Peyer's patch (tissue), 4 donors: ENCODE measurements around the gene KCNJ3. TPM values are rescaled to one million over a fixed set of nuclear protein-coding genes. Genes with fewer than 3 reads are reported as not detected.

Experiments used
- DNase-seq, 3 donors: peaks; one replicate each; pipeline ENCODE4 v3.0.0-alpha.2; 2017 to 2019
- H3K27ac ChIP-seq, 4 donors: fragments of 200-600 bp; sonication (generic); one replicate each; pipeline ENCODE4 v1.5.1; 2016 to 2019
- H3K27me3 ChIP-seq, 2 donors: fragments of 200-600 bp; sonication (generic); one replicate each; pipeline ENCODE4 v1.5.1; 2019
- H3K36me3 ChIP-seq, 3 donors: fragments of 200-600 bp; sonication (generic); one replicate each; pipeline ENCODE4 v1.5.1; 2016 to 2019
- H3K4me1 ChIP-seq, 4 donors: fragments of 200-600 bp; sonication (generic); one replicate each; pipeline ENCODE4 v1.5.1; 2016 to 2019
- H3K4me3 ChIP-seq, 4 donors: fragments of 200-600 bp; sonication (generic); 1 replicate in 3 of 4; 2 replicates in 1 of 4; pipeline ENCODE4 v1.5.1; 2016 to 2019; ENCODE audit warnings: mild to moderate bottlenecking in 1 of 4
- H3K9me3 ChIP-seq, 4 donors: fragments of 200-600 bp; sonication (generic); one replicate each; pipeline ENCODE4 v1.5.1; 2016 to 2019; ENCODE audit warnings: mild to moderate bottlenecking in 1 of 4
- CTCF ChIP-seq, 6 experiments: fragments of 450-650 bp in 4 of 6; fragments of 200-600 bp in 2 of 6; sonication (generic) in 1 of 6; IDR thresholded peaks; one replicate each; pipeline ENCODE4 v1.5.1; 2017 to 2019; ENCODE audit warnings: antibody characterized with exemption in 6 of 6, mild to moderate bottlenecking in 3 of 6, moderate library complexity in 1 of 6
- POLR2A ChIP-seq, 2 donors: fragments of 450-650 bp; IDR thresholded peaks; one replicate each; pipeline ENCODE4 v1.5.1; 2017; ENCODE audit warnings: antibody characterized with exemption in 2 of 2, mild to moderate bottlenecking in 2 of 2, moderate library complexity in 2 of 2
- total RNA-seq, 4 donors: library from RNA; depleted of rRNA; stranded (reverse); fragments of >200 nt; gene quantifications; one replicate each; pipeline ENCODE4 v1.1.0, GENCODE V29; 2016

KCNJ3 gene
- total RNA-seq, 4 donors from 2014 or later = 6.6 to 27.3 (median 22.2) TPM

- Histone ChIP-seq H3K4me3 (no peak overlapping the region), H3K27me3 (no peaks in the 10 kb centered on the region), H3K4me1 (no peaks in the 10 kb centered on the region), H3K9me3 (no peaks in the 10 kb centered on the region), H3K36me3 (no peaks in the 10 kb centered on the region), H3K27ac (no peak overlapping the region)
- no peak for DNase-seq
- no peak for TF ChIP-seq POLR2A (IDR thresholded peaks at IDR 0.05)
- no peak for TF ChIP-seq CTCF (IDR thresholded peaks at IDR 0.05)
These were observed 25.8 kb downstream of the KCNJ3 start for GRCh38 chr2:154724194-154724797.

DNA sequence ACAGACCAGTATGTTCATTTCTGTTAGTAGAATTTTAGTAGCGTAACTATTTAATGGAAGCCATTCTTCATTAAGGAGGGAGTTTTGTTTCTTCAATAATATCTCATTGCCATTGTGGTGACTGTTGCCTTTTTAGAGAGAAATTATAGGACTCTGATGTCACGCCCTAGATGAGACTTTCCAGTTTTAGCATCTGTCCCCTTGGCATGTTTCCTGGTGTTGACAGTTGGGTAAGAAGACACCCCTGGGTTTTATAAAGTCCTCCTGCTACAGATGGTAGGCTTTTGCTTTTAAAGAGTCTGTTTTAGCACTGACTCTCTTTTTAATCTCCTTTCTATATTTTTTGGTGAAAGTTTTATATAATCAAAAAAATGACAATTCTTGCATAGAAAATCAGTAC, 41.9 kb downstream of the KCNJ3 start:
- no peak for DNase-seq
- H3K27me3 ChIP-seq = no peaks in the 10 kb centered on the region
- no peak overlapping the region for H3K4me3 ChIP-seq
- H3K27ac ChIP-seq = no peak overlapping the region
- no peaks in the 10 kb centered on the region for H3K4me1 ChIP-seq
- no peaks in the 10 kb centered on the region for H3K9me3 ChIP-seq
- no peak for TF ChIP-seq POLR2A (IDR thresholded peaks at IDR 0.05)
- no peak for TF ChIP-seq CTCF (IDR thresholded peaks at IDR 0.05)
- H3K36me3 ChIP-seq = no peaks in the 10 kb centered on the region

DNA sequence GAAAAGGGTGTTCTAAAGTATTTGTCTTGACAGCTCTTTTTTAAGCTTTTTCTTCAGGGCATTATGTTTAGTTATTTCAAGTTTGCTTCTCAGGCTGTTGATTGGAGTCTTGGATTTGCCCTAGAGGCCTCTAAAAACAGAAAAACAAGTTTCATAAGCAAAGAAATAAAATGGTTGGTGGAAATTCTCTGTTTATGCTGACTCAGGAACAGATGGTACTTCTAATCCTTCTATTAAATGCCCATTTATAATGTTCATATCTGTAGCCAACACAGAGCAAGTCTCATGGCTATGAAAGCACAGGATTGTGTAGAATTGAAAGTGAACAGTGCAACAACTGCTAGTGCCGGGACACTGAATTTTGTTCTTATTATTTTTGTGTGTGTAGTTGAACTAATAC, 60.4 kb downstream of the KCNJ3 start:
- no peak for DNase-seq
- Histone ChIP-seq H3K27ac (no peak overlapping the region), H3K4me3 (no peak overlapping the region), H3K4me1 (no peaks in the 10 kb centered on the region), H3K27me3 (no peaks in the 10 kb centered on the region), H3K36me3 (no peaks in the 10 kb centered on the region), H3K9me3 (no peaks in the 10 kb centered on the region)
- TF ChIP-seq CTCF (IDR thresholded peaks at IDR 0.05) (no peak), POLR2A (IDR thresholded peaks at IDR 0.05) (no peak)

DNA sequence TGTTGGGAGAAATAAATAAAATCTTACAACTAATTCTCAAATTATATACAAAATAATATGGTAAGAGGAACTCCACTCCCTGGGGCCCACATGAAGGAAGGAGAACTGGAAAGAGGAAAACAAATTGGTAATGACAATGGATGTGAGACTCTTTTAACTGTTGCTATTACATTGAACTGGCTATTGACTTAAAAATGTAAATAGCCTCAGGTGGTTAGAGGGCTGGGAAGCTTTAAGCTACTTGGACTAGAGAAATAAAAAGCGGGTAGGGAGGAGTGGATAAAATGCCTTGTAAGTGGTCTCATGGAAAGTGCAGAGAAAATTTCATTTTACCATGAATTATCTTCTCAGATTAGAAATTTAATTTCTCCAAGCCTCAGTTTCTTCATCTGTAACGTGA, 64.1 kb downstream of the KCNJ3 start:
- Histone ChIP-seq H3K27me3 (no peaks in the 10 kb centered on the region), H3K4me1 (no peaks in the 10 kb centered on the region), H3K9me3 (no peaks in the 10 kb centered on the region), H3K27ac (no peak overlapping the region), H3K36me3 (no peaks in the 10 kb centered on the region), H3K4me3 (no peak overlapping the region)
- DNase-seq = no peak
- TF ChIP-seq POLR2A (IDR thresholded peaks at IDR 0.05) = no peak

GRCh38 chr2:154771664-154772284, 73.3 kb downstream of the KCNJ3 start:
- no peaks in the 10 kb centered on the region for H3K9me3 ChIP-seq
- H3K27ac ChIP-seq = no peak overlapping the region
- H3K4me3 ChIP-seq = no peak overlapping the region
- DNase-seq = no peak
- H3K4me1 ChIP-seq = no peaks in the 10 kb centered on the region
- TF ChIP-seq CTCF (IDR thresholded peaks at IDR 0.05) = no peak
- TF ChIP-seq POLR2A (IDR thresholded peaks at IDR 0.05) = no peak
- H3K36me3 ChIP-seq = no peaks in the 10 kb centered on the region
- no peaks in the 10 kb centered on the region for H3K27me3 ChIP-seq

DNA sequence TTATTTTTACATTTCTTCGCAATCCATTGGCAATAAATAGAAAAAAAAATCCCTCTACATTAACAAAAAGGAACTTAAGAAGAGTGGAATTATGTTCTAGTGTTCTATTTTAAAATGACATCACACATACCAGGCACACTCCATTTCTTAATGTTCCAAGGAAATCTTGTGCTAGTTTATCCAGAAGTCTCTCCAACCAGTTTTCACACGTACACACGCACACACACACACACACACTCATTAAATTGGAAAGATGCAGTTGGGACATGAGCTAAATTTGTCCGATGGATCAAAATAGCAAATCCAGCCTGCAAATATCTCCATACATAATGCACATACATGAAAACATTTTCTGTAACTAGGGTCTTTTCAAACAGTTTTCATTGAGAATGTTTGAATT, 78.3 kb downstream of the KCNJ3 start:
- Histone ChIP-seq H3K4me1 (no peaks in the 10 kb centered on the region), H3K9me3 (no peaks in the 10 kb centered on the region), H3K36me3 (no peaks in the 10 kb centered on the region), H3K4me3 (no peak overlapping the region), H3K27me3 (no peaks in the 10 kb centered on the region), H3K27ac (no peak overlapping the region)
- no peak for DNase-seq
- TF ChIP-seq POLR2A (IDR thresholded peaks at IDR 0.05) = no peak
- TF ChIP-seq CTCF (IDR thresholded peaks at IDR 0.05) = no peak
